Coronary artery (tissue), 2 donors: Measurements from ENCODE around the gene MADCAM1.

Experiments
- DNase-seq: peaks from one replicate; pipeline ENCODE4 v3.0.0-alpha.2; 2017; ENCODE audit warnings: low spot score
- H3K27ac ChIP-seq, 2 donors: fragments of 200-600 bp; sonication (generic); one replicate each; pipeline ENCODE4 v1.5.1; 2016 to 2019
- H3K4me3 ChIP-seq: fragments of 200-600 bp; sonication (generic); 2 replicates; pipeline ENCODE4 v1.5.1; 2016; ENCODE audit warnings: mild to moderate bottlenecking, moderate library complexity
- TF ChIP-seq, protein P1 (sequence below): fragments of 200-600 bp; sonication (generic); IDR thresholded peaks from one replicate; pipeline ENCODE4 v1.5.1; 2019; ENCODE audit warnings: antibody characterized with exemption

The MADCAM1 gene

GRCh38 chr19:460877-461720, 35.2 kb upstream of the MADCAM1 start, which contains the start of gene SHC2:
Gene SHC2 (minus strand): TSS chr19:461033. CDS start chr19:460996, 37 bp downstream.
- Histone ChIP-seq H3K27ac (peak within 1 kb of the TSS; percentile 32 to 75), H3K4me3 (peak within 1 kb of the TSS; percentile 81)
- DNase-seq = no peak
- TF ChIP-seq, protein P1, sequence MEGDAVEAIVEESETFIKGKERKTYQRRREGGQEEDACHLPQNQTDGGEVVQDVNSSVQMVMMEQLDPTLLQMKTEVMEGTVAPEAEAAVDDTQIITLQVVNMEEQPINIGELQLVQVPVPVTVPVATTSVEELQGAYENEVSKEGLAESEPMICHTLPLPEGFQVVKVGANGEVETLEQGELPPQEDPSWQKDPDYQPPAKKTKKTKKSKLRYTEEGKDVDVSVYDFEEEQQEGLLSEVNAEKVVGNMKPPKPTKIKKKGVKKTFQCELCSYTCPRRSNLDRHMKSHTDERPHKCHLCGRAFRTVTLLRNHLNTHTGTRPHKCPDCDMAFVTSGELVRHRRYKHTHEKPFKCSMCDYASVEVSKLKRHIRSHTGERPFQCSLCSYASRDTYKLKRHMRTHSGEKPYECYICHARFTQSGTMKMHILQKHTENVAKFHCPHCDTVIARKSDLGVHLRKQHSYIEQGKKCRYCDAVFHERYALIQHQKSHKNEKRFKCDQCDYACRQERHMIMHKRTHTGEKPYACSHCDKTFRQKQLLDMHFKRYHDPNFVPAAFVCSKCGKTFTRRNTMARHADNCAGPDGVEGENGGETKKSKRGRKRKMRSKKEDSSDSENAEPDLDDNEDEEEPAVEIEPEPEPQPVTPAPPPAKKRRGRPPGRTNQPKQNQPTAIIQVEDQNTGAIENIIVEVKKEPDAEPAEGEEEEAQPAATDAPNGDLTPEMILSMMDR = no peak

DNA sequence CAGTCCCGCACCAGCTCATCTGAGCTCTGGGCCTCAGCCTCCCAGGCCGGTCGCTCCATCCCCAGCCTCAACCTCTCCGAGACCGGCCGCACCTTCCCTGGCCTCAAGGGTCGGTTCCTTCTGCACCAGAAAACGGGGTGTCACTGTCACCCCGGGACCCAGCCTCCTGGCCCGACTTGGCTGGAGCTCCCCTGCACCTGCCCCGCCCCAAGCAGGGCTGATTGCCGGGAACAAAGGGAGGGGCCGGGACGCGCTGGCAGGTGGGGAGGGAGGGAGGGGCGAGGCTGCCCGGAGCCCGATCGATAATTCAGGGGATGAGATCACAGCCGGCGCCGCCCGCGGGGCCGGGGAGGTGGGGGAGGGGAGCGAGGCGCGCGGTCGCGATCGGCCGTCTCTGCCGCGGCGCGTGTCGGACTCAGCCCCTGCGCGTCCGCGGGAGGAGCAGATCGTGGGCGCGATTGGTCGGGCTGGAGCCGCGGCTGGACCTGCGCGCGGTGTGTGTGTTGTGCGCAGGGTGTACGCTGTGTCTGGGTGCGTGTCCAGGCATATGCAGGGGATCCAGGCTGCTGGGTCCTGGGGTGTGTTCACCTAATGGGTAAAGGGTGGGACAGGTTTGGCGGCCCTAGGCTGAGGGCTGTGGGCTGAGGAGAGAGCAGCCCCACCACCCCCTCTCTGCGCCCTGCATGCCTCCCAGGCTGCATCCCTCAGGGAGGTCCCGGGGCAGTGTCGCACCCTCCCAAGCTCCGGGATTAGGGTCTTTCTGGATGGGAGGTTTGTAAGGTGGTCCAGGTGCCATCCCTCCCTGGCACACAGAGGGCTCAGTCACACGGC, 34.4 kb upstream of the MADCAM1 start:
- Histone ChIP-seq H3K4me3 (peak overlapping the region; percentile 81), H3K27ac (peak overlapping the region in 1 of 2 donors; percentile 9)
- TF ChIP-seq, protein P1 = no peak
- DNase-seq = no peak

DNA sequence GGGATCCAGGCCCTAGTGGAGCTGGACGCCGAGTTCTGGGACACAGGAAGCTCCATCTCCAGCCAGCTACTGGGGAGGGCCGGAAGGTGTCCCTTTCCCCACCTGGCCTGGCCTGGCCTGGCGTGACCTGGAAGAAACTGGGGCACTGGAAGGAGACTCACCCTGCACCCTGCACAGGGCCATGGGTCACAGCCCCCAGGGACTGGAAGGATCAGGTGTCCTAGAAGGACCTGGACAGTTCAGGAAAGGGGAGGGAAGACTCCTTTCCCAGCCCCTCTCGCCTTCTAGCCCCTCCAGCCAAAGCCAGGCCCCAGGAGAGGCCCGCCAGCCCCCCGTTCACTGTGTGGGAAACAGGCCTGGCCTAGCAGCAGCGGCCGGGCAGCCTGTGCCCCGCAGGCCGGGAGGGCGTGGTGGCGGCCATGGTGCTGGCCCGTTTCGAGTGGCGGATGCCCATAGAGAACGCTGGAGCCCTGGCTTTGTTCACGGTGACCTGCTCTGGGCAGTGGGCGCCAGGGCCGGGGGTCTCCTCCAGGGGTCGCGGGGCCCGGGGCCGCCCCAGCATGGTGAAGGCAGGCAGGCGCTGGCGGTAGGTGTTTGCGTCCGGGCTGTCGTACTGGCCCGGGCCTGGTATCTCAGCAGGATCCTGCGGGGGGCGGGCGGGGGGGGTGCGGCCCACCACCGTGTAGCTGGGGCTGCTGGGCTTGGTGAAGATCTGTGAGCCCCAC, 32.6 kb upstream of the MADCAM1 start:
- no peak for DNase-seq
- no peak overlapping the region for H3K27ac ChIP-seq
- no peak overlapping the region for H3K4me3 ChIP-seq
- TF ChIP-seq, protein P1 = no peak

DNA sequence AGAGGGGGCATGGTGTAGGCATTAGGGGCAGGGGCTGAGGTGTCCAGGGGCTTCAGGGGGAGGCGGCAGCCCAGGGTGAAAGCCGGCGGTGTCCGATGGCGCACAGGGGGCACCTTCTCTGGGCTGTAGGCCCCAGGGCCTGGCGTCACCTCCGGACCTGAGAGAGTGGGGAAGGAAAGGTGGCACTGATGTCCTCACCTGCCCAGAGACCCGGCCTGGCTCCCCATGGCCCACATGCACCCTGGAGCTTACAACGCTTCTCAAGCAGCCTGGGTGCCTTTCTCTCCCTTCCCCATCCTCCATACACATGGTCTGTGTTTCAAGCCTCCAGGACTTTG, 32.1 kb upstream of the MADCAM1 start:
- DNase-seq = no peak
- TF ChIP-seq, protein P1 = no peak
- Histone ChIP-seq H3K27ac (no peak overlapping the region), H3K4me3 (no peak overlapping the region)

DNA sequence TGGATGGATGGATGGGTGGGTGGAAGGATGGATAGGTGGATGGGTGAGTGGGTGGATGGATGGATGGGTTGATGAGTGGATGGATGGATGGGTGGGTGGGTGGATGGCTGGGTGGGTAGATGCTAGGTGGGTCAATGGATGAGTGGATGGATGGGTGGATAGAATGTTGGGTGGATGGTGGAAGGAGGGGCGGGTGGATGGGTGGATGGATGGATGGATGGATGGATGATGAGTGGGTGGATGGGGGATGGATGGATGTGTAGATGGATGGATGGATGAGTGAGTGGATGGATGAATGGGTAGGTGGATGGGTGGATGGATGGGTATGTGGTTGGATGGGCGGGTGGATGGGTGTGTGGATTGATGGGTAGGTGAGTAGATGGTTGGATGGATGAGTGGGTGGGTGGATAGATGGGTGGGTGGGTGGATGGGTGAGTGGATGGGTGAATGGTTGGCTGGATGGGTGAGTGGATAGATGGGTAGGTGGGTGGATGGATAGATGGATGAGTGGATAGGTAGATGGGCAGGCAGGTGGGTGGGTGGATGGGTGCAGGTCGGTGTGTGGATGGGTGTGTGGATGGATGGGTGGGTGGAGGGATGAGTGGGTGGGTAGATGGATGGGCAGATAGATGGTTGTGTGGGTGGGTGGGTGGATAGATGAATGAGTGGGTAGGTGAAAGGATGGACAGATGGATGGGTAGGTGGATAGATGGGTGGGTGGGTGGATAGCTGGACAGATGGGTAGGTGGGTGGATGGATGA, 31.1 kb upstream of the MADCAM1 start:
- no peak overlapping the region for H3K4me3 ChIP-seq
- TF ChIP-seq, protein P1 = no peak
- no peak for DNase-seq
- H3K27ac ChIP-seq = no peak overlapping the region

DNA sequence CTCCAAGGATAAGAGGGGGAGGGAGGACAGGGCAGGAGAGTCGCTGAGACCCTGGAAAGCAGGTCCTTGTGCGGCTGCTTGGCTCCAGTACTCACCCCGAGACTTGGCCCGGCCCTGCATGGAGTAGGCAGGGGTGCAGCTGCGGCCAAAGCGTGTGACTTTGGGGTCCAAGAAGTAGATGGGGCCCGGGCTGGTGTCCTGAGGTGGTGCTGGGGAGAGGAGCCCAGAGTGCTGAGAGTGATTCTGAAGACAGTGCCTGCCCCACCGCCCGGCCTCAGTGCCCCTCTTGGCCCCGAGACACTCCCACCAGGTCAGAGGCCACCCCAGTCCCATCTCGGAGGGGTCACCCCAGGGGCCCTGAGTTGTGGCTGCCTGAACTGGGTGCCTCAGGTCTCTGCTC, 28.7 kb upstream of the MADCAM1 start:
- no peak for DNase-seq
- Histone ChIP-seq H3K4me3 (no peak overlapping the region), H3K27ac (no peak overlapping the region)
- TF ChIP-seq, protein P1 = no peak
